Lung (tissue), 12 donors: Measurements from ENCODE around the gene CLDN19. TPM values are rescaled to one million over a fixed set of nuclear protein-coding genes. Genes with fewer than 3 reads are reported as not detected.

Experiments used
- ATAC-seq: fragments of 200-7000 bp; cut with Tn5 transposase; one replicate; pipeline ENCODE4 v1.9.1; 2020; ENCODE audit warnings: moderate number of reproducible peaks; ENCODE audit not compliant: insufficient read depth, low FRiP score
- DNase-seq, 3 donors: peaks; one replicate each; pipeline ENCODE4 v3.0.0-alpha.2; 2013 to 2017
- H3K27ac ChIP-seq, 2 donors: one replicate each; pipeline ENCODE4 v1.5.1; 2013; ENCODE audit warnings: mild to moderate bottlenecking in 2 of 2, moderate library complexity in 2 of 2, control low read depth in 1 of 2, inconsistent platforms in 1 of 2, low read depth in 1 of 2, low read length in 1 of 2
- H3K27me3 ChIP-seq, 3 donors: one replicate each; pipeline ENCODE4 v1.5.1; 2013; ENCODE audit warnings: low read length in 2 of 3; ENCODE audit not compliant: control insufficient read depth in 3 of 3, insufficient read depth in 3 of 3
- H3K36me3 ChIP-seq, 4 donors: one replicate each; pipeline ENCODE4 v1.5.1; 2013; ENCODE audit warnings: low read length in 4 of 4, mild to moderate bottlenecking in 1 of 4, moderate library complexity in 1 of 4; ENCODE audit not compliant: control insufficient read depth in 4 of 4, insufficient read depth in 4 of 4
- H3K4me1 ChIP-seq, 5 donors: one replicate each; pipeline ENCODE4 v1.5.1; 2013; ENCODE audit warnings: low read length in 5 of 5, mild to moderate bottlenecking in 2 of 5, moderate library complexity in 1 of 5; ENCODE audit not compliant: control insufficient read depth in 5 of 5, insufficient read depth in 5 of 5
- H3K4me3 ChIP-seq: one replicate; pipeline ENCODE4 v1.5.1; 2013; ENCODE audit warnings: mild to moderate bottlenecking, control low read depth, moderate library complexity
- H3K9ac ChIP-seq, 2 donors: one replicate each; pipeline ENCODE4 v1.5.1; 2013; ENCODE audit warnings: low read length in 2 of 2, control low read depth in 1 of 2; ENCODE audit not compliant: insufficient read depth in 1 of 2
- H3K9me3 ChIP-seq, 4 donors: one replicate each; pipeline ENCODE4 v1.5.1; 2013; ENCODE audit warnings: low read length in 3 of 4, mild to moderate bottlenecking in 1 of 4, moderate library complexity in 1 of 4; ENCODE audit not compliant: control insufficient read depth in 4 of 4, insufficient read depth in 3 of 4
- CTCF ChIP-seq: IDR thresholded peaks from 2 replicates; pipeline ENCODE4 v1.5.1; 2012; ENCODE audit warnings: mild to moderate bottlenecking; ENCODE audit errors: control extremely low read depth, extremely low read depth
- WGBS, 2 donors: extraction: QIAGEN DNeasy Blood & Tissue Kit; methylation state at CpG; one replicate each; pipeline ENCODE4 v1.1.7; 2013; 5-methylcytosine and 5-hydroxymethylcytosine counted together
- polyA plus RNA-seq, 2 donors: library from polyadenylated mRNA; stranded (reverse); fragments of 200-250 nt; gene quantifications; one replicate each; pipeline ENCODE4 v1.2.1, GENCODE V29; 2013
- total RNA-seq, 2 donors: library from RNA; depleted of rRNA in 1 of 2; stranded (reverse); fragments of >200 nt in 1 of 2; gene quantifications; one replicate each; pipeline ENCODE4 v1.2.1, GENCODE V29; 2014 to 2021
- donor health status: control.
- donor health status: control.
- donor health status: Bipolar disorder and iron deficiency.
- donor health status: healthy.
- donor health status: DM: yes; HTN: yes; CAD: no.

CLDN19 gene
- total and polyA plus RNA-seq, 4 donors, result 0.01 to 2.0 (median 0.04) TPM; not detected in 1

DNA sequence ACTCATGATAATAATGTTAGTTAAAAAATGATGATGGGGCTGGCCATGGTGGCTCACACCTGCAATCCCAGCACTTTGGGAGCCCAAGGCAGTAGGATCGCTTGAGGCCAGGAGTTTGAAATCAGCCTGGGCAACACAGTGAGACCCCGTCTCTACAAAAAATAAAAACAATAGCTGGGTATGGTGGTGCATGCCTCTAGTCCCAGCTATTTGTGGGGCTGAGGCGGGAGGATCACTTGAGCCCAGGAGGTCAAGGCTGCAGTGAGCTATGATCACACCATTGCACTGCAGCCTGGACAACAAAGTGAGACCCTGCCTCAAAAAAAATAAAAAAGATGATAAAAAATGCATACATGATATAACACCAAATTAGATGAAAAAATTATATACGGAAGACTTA lies 21.5 kb upstream of the CLDN19 start:
- Histone ChIP-seq H3K27ac (no peak overlapping the region), H3K36me3 (peaks cover 14 to 36% (median 23%) of the 10 kb centered on the region in 4 donors), H3K9me3 (no peaks in the 10 kb centered on the region), H3K4me3 (no peak overlapping the region), H3K27me3 (no peaks in the 10 kb centered on the region), H3K9ac (no peak overlapping the region), H3K4me1 (peaks cover 4 to 14% (median 7%) of the 10 kb centered on the region in 5 donors)
- DNase-seq (no peak), ATAC-seq (no peak)
- WGBS, 2 donors, result 94 to 97% methylated on average over 4 of the region's 4 CpGs
- TF ChIP-seq CTCF, result no peak

GRCh38 chr1:42759114-42759513 lies 19.1 kb upstream of the CLDN19 start:
- Histone ChIP-seq H3K4me1 (peaks cover 0 to 1% (median 0%) of the 10 kb centered on the region in 5 donors), H3K27ac (no peak overlapping the region), H3K4me3 (no peak overlapping the region), H3K9me3 (no peaks in the 10 kb centered on the region), H3K36me3 (peaks cover 23 to 46% (median 38%) of the 10 kb centered on the region in 4 donors), H3K9ac (no peak overlapping the region), H3K27me3 (no peaks in the 10 kb centered on the region)
- WGBS, 2 donors, result 57 to 73% methylated on average over 9 of the region's 9 CpGs
- TF ChIP-seq CTCF, result no peak
- DNase-seq (no peak), ATAC-seq (no peak)

DNA sequence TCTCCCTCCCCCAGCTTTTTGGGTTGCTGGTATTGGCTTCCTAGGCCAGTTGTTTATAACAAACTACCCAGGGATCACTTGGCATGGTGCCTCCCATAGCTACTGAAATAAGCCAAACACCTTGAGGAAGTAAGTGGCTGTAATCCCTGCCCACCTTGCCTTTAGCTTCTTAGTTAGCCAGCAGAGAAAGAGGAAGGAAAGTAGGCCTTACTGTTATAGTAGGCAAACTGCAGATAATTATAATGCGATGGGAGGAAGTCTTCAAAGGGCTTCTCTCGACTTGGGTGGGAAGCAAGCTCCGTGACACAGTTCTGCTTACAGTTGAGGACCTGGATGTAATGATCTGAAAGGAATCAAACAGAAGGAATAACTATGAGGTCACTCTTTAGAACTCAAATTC lies 18.6 kb upstream of the CLDN19 start:
- WGBS, 2 donors, result 32 to 72% methylated on average over 3 of the region's 3 CpGs
- H3K27ac ChIP-seq, result no peak overlapping the region
- no peak overlapping the region for H3K4me3 ChIP-seq
- H3K36me3 ChIP-seq, result peaks cover 23 to 49% (median 40%) of the 10 kb centered on the region in 4 donors
- peaks cover 0 to 1% (median 0%) of the 10 kb centered on the region in 5 donors for H3K4me1 ChIP-seq
- no peak for TF ChIP-seq CTCF
- no peaks in the 10 kb centered on the region for H3K27me3 ChIP-seq
- no peak for DNase-seq
- no peak overlapping the region for H3K9ac ChIP-seq
- ATAC-seq, result no peak
- no peaks in the 10 kb centered on the region for H3K9me3 ChIP-seq

DNA sequence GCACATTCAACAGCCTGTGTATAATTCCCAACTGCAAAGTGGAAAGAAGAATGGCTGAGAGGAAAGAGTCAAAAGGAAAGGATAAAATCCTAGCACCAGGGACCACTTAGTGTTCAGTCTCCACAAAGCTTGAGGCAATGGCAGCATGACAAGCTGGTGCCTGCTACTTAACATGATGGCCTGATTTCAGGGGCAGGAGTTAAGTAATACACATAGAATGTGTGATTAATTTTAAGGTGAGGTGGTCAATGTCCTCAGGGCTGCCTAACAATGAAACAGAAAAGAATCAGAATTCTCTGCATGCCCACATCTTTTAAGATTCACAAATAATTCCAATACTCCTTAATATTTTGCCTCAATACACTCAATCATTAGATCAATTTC lies 17.8 kb upstream of the CLDN19 start:
- ATAC-seq (no peak), DNase-seq (no peak)
- Histone ChIP-seq H3K9me3 (no peaks in the 10 kb centered on the region), H3K27ac (no peak overlapping the region), H3K4me3 (no peak overlapping the region), H3K4me1 (peaks cover 0 to 1% (median 0%) of the 10 kb centered on the region in 5 donors), H3K9ac (no peak overlapping the region), H3K27me3 (no peaks in the 10 kb centered on the region), H3K36me3 (peaks cover 23 to 54% (median 43%) of the 10 kb centered on the region in 4 donors)
- no peak for TF ChIP-seq CTCF
